Measurements from ENCODE around the gene FIP1L1. TPM values are rescaled to one million over a fixed set of nuclear protein-coding genes. Genes with fewer than 3 reads are reported as not detected.

The FIP1L1 gene
- total RNA-seq, 2 donors from 2014 or later: 32.7 to 32.8 TPM

GRCh38 chr4:53354012-53354722 lies 23.3 kb upstream of the FIP1L1 start:
- DNase-seq (ENCODE audit: low spot score): no peak
- Histone ChIP-seq H3K4me1 (no peaks in the 10 kb centered on the region), H3K36me3 (peaks cover 6% of the 10 kb centered on the region), H3K4me3 (no peak overlapping the region), H3K27me3 (no peaks in the 10 kb centered on the region), H3K9me3 (no peaks in the 10 kb centered on the region), H3K27ac (no peak overlapping the region)
- TF ChIP-seq CTCF (IDR thresholded peaks at IDR 0.05): no peak

GRCh38 chr4:53355930-53356521 lies 21.4 kb upstream of the FIP1L1 start:
- Histone ChIP-seq H3K9me3 (no peaks in the 10 kb centered on the region), H3K27ac (no peak overlapping the region), H3K4me1 (no peaks in the 10 kb centered on the region), H3K36me3 (peaks cover 6% of the 10 kb centered on the region), H3K27me3 (no peaks in the 10 kb centered on the region), H3K4me3 (no peak overlapping the region)
- TF ChIP-seq CTCF (IDR thresholded peaks at IDR 0.05): no peak
- no peak for DNase-seq (ENCODE audit: low spot score)

- Histone ChIP-seq H3K9me3 (no peaks in the 10 kb centered on the region), H3K4me1 (peaks cover 0 to 26% of the 10 kb centered on the region in 2 donors), H3K4me3 (no peak overlapping the region), H3K27ac (no peak overlapping the region), H3K36me3 (no peaks in the 10 kb centered on the region), H3K27me3 (no peaks in the 10 kb centered on the region)
- no peak for TF ChIP-seq CTCF (IDR thresholded peaks at IDR 0.05)
- DNase-seq (ENCODE audit: low spot score): no peak
Measured at GRCh38 chr4:53361451-53361850, 16.0 kb upstream of the FIP1L1 start.

- peaks cover 0 to 29% of the 10 kb centered on the region in 2 donors for H3K4me1 ChIP-seq
- no peak overlapping the region for H3K4me3 ChIP-seq
- H3K27ac ChIP-seq: no peak overlapping the region
- H3K27me3 ChIP-seq: no peaks in the 10 kb centered on the region
- H3K36me3 ChIP-seq: no peaks in the 10 kb centered on the region
- H3K9me3 ChIP-seq: no peaks in the 10 kb centered on the region
- TF ChIP-seq CTCF (IDR thresholded peaks at IDR 0.05): no peak
- DNase-seq (ENCODE audit: low spot score): no peak
Measured at GRCh38 chr4:53362093-53362492, 15.3 kb upstream of the FIP1L1 start.

- no peaks in the 10 kb centered on the region for H3K36me3 ChIP-seq
- TF ChIP-seq CTCF (IDR thresholded peaks at IDR 0.05): no peak
- no peak overlapping the region for H3K27ac ChIP-seq
- no peaks in the 10 kb centered on the region for H3K9me3 ChIP-seq
- DNase-seq (ENCODE audit: low spot score): no peak
- H3K4me3 ChIP-seq: peak overlapping the region; percentile 73 to 96
- peaks cover 0 to 29% of the 10 kb centered on the region in 2 donors for H3K4me1 ChIP-seq
- no peaks in the 10 kb centered on the region for H3K27me3 ChIP-seq
Measured at GRCh38 chr4:53364624-53365023, 12.8 kb upstream of the FIP1L1 start.
